ENCODE data around the gene PAPOLB. TPM values are rescaled to one million over a fixed set of nuclear protein-coding genes. Genes with fewer than 3 reads are reported as not detected.

PAPOLB gene
- polyA plus RNA-seq, 10 donors = 0.04 to 0.09 (median 0.04) TPM; not detected in 5

DNA sequence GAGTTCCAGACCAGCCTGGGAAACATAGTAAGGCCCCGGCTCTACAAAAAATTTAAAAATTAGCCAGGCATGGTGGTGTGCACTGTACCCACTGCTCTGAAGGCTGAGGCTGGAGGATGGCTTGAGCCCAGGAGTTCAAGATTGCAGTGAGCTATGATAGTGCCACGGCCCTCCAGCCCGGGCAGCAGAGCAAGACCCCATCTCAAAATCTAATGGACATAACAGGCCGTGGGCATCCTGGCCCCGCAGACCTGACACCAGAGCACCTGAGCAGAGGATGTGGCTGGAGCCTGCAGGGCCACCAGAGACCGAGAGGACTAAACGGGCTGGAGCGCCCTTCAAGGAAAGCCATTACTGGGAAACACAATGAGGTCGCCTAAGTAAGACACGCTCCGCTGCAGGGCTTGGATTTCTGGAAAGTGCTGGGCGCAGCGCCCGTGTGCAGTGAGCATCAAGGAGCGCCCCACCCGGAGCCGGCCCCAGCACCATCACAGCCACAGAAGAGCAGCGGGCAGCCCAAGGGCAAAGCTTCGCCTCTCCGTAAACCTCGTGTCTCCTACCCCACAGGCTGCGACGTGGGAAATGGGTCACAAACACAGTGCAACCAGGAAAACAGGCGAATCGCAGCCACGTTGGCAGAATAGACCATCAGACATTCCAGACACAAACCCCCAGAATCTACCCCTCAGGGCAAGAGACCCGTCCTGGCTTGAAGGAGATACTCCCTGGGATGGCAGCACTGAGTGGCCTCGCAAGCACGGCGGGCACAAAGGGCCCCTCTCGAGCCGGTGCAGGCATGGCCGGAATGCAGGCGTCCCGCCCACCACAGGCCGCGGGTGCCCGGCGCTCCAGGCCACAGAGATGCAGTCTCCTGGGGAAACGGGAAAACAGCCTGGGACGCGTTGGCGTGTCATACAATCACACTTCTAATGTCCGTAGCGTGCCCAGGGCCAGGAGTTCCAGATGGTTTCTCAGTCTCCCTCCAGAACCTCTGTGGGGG lies 16.8 kb upstream of the PAPOLB start:
- no peak for DNase-seq

DNA sequence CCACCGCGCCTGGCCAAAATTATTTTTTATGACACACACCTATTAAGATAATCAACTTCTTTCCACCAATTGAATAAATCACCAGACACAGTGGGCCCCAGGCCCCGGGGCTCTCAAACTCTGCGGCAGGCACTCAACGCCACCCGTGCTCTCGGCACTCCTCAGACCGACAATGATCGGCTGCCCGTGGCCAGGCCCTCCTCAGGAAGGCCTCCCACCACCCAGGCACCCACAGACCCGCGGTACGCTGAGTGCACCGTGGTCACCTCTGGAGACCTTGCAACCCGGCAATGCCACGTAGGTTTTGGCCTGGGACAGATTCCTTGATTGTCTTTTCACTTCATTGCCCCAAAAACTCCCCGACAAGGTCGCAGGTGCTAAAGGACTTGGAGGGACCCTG lies 14.8 kb upstream of the PAPOLB start:
- no peak for DNase-seq

DNA sequence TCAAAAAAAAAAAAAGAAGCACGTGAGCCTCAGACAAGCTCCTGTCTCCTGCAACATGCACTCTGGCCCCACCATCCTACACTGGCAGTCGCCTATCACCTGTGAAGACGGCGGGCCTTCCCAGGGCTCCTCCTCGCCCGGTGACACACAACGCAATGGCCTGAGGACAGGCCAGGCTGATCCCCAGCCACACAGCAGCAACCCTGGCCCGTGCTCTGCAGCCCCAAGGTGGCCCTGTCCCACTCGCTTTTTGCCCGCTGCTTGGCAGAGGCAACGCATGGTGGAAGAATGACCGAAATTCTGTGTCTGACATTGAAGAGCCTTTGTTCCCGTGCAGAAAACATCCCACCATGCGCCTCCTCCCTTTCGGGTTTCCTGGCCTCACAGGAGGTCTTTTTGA lies 13.6 kb upstream of the PAPOLB start:
- no peak for DNase-seq

DNA sequence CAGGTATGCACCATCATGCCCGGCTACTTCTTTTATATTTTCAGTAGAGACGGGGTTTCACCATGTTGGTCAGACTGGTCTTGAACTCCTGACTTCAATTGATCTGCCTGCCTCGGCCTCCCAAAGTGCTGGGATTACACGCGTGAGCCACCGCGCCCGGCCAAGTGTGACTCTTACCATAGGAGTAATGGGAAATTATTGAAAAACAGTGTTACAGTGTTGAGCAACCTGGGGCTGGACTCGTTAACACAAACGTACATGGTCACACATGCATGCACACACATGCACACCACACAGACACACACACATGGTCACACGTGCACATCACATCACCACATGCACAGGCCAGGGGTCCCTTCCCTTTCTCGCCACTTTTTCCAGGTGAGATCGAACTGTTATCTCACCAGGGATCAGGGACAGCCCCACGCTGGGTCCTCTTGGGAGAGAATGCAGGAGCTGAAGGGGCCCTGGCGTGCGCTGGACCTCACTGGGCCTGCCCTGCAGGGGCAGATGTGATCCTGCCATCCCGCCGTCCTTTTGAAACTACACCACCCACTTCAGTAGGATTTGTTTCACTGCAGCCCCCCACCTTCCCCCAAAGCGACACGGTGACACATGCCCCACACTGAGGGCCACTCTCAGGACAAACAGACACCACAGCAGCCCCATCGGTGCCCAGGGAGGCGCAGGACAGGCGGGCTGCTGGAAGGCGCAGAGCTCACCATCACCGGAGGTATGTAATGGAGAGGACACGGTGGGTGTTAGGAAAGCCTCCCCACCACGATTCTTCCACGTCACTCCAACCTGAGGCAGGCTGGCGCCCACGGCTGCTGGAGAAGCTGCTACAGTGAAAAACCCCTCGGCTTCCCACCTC lies 11.5 kb upstream of the PAPOLB start:
- no peak for DNase-seq

DNA sequence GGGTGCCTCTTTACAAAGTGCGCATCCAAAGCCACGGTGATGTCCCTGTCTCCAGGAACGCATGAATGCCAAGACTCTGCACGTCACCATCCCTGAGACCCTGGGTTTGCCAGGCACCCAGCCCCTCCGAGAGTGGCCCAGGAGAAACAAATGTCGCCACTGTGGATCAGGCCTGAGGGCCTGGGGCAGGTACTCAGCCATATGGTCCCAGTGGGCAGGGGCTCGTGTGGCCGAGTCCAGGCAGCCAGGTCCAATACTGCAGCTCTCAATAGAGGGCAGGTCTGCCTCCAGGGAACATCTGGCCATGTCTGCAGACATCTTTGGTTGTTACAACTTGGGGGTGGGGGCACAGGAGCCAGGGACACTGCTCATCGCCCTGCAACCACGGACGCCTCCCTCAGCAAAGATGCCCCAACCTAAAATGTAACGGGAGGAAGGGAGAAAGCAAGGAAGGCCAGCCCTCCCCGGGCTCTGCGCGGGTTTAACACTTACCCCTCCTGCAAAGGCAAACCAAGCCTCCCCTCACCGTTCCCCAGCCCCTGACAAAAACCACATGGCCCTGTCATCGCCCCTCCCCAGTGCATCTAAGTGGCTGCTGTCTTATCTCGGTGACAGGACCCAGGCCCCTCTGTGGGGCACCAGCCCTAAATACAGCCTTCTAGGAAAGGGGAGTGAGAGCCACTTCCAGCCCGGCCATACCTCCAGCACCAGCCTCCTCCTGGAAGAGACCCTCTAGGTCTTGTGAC lies 10.3 kb upstream of the PAPOLB start:
- DNase-seq = no peak

DNA sequence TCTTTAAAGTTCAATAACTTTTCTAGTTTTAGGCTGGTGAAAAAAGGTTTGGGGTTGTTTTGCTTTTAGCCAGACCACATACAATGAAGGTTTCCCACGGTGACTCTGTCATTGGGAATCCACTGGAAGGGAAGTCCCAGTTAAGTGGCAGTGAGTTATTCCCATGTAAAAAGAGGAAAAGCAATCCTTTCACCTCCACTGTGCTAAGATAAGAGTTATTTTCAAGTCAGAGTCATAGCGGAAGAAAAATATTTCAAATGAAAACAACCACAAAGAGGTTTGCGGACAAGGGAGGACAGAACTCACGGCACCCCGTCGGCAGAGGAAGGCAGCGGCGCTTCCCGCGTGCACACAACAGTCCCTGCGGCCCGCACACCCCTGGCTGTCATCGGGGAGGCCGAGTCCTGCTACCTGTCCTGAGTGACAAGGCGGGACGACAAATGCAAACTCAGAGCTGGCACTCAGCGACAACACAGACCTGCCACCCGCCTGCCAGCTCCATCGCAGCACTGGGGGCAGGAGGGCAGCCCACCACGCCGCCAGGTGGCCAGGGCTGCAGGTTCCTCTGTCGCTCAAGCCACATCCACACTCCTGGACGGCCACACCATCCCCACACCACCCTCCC lies 9.3 kb upstream of the PAPOLB start:
- DNase-seq = no peak

DNA sequence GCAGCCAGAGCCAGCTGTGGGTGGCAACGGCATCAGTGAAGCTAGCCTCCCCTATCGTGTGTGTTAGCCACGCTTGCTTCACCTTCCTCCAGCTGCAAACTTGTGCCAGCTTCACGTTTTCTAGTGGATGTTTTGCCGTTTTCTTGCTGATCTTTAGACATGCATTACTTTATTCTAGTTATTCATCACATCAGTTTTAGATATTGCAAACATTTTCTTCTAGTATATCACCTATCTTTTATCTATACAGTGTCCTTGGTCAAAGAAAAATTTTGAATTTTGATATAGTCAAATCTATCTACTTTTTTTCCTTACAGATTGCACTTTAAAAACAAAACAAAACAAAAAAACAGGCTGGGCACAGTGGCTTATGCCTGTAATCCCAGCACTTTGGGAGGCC lies 6.7 kb upstream of the PAPOLB start:
- no peak for DNase-seq

DNA sequence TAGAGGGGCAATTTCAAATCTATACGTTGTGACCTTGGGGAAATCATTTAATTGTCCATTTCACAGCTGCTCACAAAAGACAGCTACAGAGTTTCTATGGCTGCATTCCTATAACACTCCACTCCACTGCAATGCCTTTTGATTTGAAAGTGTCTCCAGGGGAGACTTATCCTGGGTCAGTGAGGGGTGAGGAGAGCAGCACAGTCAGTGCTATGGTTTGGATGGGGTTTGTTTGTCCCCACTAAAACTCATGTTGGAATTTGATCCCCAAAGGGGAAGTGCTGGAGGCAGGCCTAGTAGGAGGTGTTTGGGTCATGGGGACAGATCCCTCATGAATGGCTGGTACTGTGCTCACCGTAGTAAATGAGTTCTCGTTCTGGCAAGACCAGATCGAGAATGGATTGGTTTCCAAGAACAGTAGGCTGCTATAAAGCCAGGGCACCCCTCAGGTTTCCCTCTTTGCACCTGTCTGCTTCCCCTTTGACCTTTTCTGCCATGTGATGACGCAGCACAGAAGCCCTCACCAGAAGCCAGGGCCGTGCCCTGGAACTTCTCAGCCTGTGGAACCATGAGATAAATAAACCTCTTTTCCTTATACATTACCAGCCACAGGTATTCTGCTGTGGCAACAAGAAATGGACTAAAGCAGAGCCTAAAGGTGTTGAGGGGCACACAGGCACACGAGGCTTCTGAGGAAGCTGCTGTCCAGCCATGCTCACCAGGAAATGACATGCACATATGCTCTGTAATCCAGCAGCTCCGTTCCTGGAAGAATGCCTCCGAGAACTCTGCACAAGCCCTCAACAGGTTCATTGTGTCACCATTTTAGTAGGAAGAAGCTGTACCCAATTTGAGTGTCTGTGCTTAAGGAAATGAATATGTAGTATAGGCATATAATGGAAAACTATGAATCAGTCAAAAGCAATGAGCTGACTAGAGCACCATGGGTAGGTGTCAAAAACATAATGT lies 5.0 kb upstream of the PAPOLB start:
- no peak for DNase-seq

DNA sequence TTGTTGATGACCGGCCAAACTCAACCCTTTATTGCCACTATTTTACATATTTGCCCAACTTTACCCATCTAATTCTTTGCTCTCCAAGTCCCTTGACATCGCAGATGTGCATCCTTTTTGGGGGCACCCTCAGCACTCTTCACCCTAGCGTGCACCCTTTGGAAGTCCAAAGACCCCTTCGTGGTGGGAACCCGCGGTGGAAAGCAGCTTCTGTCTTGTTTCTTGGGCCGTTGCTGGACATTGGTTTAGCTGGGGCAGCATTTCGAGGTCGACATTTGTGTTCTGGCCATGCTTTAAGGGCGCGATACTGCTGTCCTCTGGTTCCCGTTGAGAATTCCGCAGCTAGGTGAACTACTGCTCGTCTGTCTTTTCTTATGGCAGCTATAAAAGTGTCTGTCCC lies 326 bp upstream of the PAPOLB start:
- DNase-seq = no peak

DNA sequence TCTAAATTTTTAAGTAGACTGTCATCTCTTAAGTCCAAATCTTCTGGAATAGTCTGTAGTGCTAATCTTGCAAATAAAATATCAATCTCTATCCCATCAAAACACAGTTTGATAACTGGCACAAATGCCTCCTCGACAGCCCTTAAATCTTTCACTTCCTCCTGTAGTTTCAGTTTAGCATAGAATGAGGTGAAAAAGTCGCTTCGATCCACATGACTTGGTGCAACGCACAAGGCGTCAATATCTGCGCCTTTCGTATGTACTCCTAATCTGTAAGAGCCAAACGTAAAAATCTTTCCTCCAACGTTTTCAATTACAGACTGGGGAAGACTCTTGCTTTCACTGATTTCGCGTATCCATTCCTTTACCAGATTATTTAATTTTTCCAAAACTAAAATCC lies 603 bp downstream of the PAPOLB start:
- no peak for DNase-seq

DNA sequence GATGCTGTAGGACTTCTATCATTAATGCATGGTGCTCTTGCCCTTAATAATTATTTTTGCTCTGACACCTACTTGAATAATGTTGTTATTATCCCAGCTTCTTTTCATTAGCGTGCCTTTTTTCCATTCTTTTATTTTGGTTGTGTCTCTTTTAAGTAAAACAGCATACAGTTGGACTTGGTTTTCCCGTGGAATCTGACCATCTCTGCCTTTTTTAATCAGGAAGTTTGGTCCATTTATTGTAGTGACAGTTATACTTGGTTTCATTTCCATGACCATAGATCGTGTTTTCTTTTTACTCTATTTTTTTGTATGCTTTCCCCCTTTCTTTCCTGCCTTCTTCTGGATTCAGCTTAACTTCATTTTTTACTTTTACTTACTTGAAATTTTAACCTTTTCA lies 4.6 kb downstream of the PAPOLB start:
- no peak for DNase-seq

DNA sequence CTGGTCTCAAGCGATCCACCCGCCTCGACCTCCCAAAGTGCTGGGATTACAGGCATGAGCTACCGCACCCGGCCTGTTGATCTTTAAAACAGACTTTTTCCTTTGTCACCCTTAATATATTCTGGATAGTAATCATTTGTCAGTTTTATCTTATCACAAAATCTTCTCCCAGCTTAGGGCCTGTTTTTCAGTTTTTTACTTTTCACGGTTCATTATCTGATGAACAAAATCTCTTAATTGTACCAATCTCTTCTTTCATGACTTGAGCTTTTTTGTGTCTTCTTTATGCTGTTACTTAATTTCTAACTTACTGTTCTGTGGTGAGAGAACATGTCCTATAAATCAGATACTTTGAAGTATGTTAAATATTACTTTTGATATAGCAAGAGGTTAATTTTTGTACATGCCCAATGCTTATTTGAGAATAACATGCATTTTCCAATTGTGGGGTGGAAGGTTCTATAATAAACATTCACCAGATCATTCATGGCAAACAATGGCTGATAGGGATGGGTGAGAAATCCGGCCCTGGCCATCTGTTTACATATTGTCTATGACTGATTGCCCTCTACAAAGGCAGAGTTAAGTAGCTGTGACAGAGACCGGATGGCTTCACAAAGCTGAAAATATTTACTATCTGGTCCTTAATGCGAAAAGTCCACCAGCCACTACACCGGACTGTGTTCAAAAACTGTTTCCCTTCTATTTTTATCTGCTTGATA lies 5.3 kb downstream of the PAPOLB start:
- no peak for DNase-seq

DNA sequence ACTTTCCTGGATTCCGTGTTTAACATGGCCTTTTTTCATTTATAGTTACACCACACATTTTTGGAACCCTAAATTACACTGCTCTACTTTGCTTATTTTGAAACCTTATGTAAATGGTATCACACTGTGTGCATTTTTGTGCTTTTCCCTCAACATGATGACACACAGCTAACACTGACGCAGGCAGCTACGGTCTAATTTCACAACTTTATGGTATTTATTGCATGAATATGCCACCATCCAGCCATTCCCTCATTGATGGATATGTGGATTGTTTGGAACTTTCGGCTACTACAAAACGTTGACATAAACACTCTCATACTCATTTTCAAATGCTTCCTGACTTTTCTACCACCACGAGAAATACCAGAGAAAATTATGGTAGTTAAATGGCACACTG lies 6.9 kb downstream of the PAPOLB start:
- DNase-seq = no peak

DNA sequence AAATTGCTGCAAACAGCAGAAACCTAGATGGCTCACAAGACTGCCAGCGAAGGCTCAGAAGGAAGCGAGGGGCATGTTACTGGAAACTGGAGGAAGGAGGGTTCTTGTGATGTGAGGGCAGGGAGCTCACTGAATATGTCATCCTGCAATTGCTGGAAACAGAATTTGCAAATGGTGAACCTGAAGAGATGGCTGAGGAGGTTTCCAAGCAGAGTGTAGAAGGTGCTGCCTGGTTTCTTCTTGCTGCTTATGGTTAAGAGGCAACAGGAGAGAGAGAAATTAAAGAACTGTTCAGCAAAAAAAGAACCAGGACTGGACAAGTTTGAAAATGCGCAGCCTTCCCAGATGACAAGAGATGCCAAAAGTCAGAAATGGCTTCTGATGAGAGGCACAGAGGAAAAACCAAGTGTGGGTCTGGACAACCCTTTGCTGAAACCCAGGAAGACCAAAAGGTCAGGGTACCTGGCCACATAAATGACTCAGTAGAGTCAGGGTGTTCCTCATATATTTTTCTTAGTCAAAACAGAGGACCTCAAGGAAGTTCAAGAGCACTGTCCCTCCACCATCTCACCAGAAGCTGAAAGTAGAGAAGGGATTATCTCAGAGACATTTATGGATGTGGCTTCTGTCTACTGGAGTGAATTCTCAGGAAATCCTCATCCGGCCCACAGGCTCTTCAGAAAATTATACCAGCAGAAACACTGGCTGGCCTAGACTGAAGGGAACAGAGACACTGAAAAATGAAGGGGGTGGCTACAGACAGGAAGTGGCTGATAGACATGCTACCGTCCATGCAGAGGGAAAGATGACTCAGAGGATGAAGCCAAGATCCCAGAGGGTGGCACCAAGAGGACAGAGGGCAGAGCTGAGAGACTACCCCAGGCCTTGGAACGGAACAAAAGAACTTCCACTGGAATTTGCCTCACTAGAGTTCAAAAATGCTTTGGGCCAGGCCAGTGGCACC lies 10.1 kb downstream of the PAPOLB start:
- DNase-seq = no peak

DNA sequence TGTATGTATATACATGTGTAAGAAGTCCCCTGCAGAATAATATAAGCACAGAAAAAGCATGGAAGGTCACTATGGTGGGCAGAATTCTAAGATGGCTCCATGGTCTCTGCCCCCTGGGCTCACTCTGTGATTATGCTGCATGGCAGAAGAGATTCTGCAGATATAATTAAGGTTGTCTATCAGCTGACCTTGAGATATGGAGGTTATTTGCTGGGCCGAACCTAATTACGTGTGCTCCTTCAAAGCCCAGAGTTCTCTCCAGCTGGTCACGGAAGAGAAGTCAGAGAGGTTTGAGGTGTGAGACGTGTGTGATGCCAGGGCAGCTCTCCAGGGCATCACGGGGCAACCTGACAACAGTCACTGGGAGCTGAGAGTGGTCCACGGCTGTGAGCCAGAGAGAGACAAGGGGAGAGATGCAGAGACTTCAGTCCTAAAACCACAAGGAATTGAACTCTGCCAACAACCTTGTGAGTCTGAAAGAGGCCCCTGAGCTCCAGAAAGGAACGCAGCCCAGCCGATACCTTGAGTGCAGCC lies 11.5 kb downstream of the PAPOLB start:
- DNase-seq = no peak

DNA sequence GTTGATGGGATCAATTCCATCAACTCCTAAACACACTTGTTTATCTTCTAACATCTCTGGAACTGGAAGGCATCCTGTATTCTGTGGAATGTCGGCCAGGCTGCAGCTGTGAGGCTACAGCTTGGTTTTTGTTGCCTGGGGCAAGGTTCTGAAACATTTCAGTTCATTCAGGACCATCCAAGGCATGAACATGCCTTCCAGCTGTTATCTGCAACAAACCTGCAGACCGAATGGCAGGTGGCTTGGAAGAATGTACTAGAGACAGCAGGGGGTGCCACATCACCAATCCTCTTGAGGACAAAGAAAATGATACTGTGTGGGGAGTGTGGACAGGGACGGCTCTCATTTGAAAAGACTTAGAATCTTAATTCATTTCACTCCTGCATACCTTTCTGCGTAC lies 12.4 kb downstream of the PAPOLB start:
- no peak for DNase-seq

DNA sequence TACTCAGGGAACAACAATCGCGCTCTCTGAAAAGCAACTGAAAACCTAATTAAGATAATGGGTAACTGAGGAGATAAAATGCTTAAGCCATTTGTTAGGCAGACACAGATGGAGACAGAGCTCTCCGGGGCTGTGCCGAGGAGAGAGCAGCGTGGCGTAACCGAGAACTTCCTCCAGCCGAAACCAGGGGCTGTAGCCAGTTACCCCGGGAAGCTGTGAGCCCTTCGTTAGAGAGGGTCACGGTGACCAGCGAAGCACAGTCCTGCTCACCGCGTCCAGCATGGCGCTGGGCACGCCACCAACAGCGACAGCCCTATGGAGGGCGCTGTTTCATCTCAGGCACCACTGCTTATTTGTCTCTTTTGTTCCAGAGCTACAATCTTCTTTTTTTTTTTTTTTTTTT lies 16.1 kb downstream of the PAPOLB start:
- DNase-seq = no peak
